NCI-H2196 (cell line): ENCODE measurements around the gene SGCG.
A peak's percentile ranks its signal among the peaks of the same experiment; 100 is the strongest.
"Not testable (repeated sequence)": the region's sequence is repeated elsewhere in the genome, so short reads cannot be mapped to it uniquely, and the experiment has no call there.

Source experiments
- DNase-seq: peaks from one replicate; lab custom pipeline; 2025; ENCODE audit not compliant: unreplicated experiment; lab: John Stamatoyannopoulos, UW

The SGCG gene

GRCh38 chr13:23180711-23181110, at the start of gene SGCG:
SGCG (plus strand) TSS chr13:23180979; CDS start chr13:23203695, 22,716 bp downstream.
- no peak for DNase-seq

DNA sequence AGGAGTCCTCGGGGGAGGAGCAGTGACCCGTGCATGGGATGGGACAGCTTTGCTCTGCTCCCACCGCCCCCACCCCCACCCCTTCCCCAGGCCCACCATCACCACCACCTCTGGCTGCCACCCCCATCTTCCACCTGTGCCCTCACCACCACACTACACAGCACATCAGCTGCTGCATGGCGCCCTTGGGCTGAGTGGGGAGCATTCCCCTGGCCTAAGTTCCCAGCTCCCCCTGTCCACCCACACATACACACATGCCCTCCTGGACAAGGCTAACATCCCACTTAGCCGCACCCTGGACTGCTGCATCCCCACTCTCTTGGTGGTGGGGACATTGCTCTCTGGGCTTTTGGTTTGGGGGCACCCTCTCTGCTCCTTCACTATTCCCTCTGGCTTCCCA, 46.2 kb upstream of the SGCG start:
- no peak for DNase-seq

GRCh38 chr13:23140492-23140891, 40.3 kb upstream of the SGCG start:
- DNase-seq = no peak

DNA sequence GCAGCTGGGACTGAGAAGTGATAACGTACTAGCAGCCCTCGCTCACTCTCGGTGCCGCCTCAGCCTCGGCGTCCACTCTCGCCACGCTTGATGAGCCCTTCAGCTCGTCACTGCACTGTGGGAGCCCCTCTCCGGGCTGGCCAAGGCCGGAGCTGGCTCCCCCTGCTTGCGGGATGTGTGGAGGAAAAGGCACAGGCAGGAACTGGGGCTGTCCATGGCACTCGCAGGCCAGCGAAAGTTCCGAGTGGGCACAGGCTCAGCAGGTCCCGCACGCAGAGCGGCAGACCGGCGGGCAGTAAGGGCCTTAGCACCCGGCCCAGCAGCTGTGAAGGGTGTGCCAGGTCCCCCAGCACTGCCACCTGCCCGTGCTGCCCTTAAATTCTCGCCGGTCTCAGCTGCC, 38.8 kb upstream of the SGCG start:
- DNase-seq = no peak

DNA sequence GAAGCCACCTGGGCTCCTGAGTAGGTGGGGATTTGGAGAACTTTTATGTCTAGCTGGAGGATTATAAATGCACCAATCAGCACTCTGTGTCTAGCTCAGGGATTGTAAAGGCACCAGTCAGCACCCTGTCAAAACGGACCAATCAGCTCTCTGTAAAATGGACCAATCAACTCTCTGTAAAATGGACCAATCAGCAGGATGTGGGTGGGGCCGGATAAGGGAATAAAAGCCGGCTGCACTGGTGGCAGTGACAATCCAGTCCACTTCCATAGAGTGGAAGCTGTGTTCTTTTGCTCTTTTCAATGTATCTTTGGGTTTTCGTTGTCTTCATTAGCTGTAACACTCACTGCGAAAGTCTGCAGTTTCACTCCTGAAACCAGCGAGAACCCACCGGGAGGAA, 38.2 kb upstream of the SGCG start:
- not testable (repeated sequence) for DNase-seq

GRCh38 chr13:23144431-23144830, 36.3 kb upstream of the SGCG start:
- DNase-seq = no peak

DNA sequence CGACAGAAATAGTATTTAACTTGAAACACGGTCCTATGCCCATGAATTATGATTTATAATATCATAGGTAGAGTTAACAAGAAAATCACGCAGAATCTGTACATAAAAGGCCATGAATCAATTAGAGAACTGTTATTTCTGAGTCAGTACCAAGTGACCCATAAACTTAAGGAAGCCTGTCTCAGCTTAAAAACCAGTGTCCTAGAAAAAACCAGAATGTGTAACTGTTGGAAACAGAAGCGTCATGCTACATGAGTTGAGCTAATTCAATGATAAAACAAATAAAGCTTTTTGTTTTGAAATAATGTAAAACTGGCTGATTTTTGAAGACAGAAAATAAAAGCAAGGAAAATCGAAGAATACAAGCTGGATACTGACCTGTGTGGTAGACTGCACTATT, 34.8 kb upstream of the SGCG start:
- DNase-seq = no peak

GRCh38 chr13:23146811-23147625, 33.8 kb upstream of the SGCG start:
- no peak for DNase-seq

DNA sequence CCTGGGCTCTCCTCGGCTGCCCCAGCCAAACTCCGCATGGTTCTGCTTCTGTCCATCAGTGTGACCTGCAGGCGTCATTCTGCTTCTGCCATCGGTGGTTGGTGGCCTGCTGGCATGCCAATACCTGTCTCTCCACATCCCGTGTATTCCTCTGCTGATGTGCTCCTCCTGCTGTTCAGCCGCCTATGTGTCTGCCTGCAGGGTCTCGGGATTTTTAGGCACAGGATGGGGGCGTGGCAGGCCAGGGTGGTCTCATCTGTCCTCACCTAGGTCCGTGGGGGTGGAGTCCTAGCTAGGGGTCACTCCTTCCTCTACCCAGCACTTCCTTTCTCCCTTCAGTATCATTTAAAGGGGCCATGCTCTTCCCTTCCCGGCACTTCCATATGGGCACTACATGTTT, 33.0 kb upstream of the SGCG start:
- no peak for DNase-seq

GRCh38 chr13:23157781-23158180, 23.0 kb upstream of the SGCG start:
- DNase-seq = no peak

GRCh38 chr13:23159205-23159759, 21.5 kb upstream of the SGCG start:
- DNase-seq = peak; percentile 2

GRCh38 chr13:23159760-23160637, 20.8 kb upstream of the SGCG start:
- no peak for DNase-seq

DNA sequence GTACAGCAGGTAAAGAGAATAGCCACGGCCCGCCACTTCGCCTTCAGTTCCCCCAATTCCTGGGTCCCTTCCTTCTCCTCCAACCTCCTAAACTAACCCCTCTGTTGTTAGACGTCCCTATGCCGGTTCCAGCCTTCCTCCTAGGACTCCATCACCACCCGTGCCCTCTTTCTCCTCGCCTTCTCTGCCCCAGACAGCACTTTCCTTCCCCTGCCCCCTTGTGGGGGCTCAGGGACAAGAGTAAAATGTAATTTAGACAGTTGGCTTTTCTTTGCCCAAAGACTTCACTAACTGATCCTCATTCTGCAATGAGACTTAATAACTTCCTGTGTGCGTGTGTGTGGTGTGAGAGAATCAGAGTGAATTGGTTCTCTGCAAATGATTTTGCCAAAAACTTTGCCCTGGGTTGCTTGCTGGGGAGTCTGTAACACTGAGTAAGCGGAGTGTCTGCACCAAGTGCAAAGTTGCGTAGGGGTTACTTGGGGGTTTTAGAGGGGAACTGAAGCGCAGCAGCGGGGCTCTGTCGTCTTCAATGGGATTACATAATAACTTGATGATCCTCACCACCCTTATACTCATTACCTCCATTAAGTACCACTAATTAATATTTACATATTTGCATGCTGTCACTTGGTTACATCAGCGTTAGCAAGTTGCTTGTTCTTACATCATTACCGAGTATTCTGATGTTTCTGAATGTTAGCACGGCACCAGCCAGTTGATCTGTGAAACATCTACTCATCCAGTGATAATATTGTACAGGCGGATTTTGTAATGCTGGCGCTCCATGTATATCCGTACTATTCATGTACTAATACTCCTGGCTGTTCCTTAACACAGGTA, 19.9 kb upstream of the SGCG start:
- no peak for DNase-seq

GRCh38 chr13:23161481-23161825, 19.3 kb upstream of the SGCG start:
- DNase-seq = no peak

GRCh38 chr13:23175920-23176319, 4.9 kb upstream of the SGCG start:
- no peak for DNase-seq

- no peak for DNase-seq
Observed at GRCh38 chr13:23182142-23182541, 1.4 kb downstream of the SGCG start.

GRCh38 chr13:23183292-23183691, 2.5 kb downstream of the SGCG start:
- DNase-seq = no peak

DNA sequence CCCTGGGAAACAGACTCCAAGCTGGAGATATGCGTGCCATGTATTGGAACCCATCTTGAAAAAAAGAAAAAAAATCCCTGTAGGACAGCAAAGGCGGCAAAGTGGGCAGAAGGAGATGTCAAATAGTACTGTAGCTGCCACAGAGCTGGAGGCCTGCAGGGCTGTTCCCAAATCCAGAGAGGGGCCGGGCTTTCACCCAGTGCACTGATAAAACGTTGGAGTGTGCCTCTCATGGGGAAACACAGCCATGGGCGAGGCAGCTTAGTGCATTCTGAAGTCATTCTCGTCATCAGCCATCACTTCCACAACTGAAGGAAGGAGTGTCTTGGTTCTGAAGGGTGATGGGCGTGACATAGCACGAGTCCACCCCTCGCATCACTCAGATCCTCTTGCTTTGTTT, 4.8 kb downstream of the SGCG start:
- DNase-seq = no peak

DNA sequence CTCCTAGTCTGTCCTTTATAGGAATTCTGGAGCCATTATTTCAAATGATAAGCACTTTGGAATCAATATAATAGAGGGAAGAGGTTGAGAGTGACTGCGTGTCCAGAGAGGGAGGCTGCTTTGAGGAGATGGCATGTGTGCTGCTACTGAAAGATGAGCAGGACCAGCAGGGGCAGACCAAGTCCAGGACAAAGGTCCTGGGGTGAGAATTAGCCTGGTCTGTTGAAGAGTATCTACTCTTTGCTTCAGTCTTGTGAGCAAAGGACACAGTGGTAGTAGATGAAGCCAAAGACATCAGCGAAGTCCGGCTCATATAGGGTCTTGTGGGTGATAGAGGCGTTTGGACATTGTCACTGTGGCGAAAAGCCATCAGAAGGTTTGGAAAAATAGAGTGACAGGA, 21.1 kb downstream of the SGCG start:
- DNase-seq = no peak

DNA sequence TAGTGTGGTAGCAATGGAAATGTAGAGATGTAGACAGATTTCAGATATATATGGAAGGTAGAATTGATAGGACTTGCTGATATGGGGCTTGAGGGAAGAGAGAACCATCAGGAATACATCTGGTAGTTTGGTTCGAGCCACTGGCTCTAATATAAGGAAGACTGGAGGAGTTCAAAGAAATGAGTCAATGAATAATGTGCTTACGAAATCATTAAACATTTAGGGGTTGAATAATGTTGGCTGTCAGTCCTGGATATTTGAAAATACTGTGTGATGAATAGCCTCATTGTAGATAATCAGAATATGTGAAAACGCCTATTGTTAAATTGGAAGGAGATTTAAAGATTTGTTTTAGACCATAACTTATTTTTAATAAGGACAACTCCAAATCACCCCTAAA, 21.6 kb downstream of the SGCG start:
- DNase-seq = no peak

DNA sequence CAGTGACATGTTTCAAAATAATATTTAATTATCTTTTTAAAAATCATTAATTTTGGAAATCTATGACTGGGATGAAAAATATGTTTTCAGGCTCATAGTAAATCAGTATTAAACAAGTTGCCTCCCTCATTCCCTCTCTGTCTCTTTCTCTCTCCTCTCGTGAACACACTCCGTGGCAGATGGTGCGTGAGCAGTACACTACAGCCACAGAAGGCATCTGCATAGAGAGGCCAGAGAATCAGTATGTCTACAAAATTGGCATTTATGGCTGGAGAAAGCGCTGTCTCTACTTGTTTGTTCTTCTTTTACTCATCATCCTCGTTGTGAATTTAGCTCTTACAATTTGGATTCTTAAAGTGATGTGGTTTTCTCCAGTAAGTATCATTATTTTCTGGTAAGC, 22.7 kb downstream of the SGCG start:
- DNase-seq = no peak
